ENCODE measurements around the gene MALAT1. TPM values are rescaled to one million over a fixed set of nuclear protein-coding genes. Genes with fewer than 3 reads are reported as not detected.

The MALAT1 gene
- total and polyA plus RNA-seq, 2 of the 13 experiments (the other 11 are each of a cell fraction or from before 2014, with no cell fraction given) = 143 to 1,237 TPM

DNA sequence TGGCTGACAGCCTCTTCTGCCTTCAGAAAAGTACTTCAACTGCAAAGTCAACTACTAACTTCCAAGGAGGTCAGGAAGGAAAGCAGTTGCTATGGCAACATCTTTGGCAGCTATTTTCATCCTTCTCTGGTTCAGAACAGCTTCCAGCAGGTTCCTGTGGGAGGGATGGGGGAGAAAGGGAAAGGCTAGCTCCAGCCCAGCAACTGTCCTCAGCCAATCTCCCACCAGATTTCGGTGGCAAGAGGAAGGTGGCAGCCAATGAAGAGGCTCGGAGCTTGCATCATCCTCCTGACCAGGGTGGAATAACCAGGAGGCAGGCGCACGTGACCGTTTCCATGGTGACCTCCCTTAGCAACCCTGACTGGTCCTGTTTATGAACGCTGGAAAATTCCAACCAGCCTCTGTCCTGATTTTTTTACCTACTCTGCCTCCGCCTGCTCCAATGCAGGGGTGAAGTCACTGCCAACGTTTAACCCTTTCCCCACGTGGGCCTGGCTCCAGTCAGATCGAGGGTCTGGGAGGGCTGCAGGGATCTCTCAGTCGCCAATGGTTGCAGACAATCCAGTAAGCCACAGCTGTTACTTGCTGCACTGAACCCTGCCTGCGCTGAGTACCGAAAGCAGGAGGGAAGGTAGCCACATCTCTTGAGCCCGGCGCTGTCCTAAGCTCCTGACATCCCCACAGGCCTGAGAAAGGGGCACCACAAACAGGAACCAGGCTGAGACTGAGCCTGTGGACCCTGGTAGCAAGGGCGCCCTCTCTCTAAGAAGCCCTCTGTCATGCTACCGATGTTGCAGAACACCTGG is 11.2 kb upstream of the MALAT1 start (continued):
- TF ChIP-seq, protein P1, sequence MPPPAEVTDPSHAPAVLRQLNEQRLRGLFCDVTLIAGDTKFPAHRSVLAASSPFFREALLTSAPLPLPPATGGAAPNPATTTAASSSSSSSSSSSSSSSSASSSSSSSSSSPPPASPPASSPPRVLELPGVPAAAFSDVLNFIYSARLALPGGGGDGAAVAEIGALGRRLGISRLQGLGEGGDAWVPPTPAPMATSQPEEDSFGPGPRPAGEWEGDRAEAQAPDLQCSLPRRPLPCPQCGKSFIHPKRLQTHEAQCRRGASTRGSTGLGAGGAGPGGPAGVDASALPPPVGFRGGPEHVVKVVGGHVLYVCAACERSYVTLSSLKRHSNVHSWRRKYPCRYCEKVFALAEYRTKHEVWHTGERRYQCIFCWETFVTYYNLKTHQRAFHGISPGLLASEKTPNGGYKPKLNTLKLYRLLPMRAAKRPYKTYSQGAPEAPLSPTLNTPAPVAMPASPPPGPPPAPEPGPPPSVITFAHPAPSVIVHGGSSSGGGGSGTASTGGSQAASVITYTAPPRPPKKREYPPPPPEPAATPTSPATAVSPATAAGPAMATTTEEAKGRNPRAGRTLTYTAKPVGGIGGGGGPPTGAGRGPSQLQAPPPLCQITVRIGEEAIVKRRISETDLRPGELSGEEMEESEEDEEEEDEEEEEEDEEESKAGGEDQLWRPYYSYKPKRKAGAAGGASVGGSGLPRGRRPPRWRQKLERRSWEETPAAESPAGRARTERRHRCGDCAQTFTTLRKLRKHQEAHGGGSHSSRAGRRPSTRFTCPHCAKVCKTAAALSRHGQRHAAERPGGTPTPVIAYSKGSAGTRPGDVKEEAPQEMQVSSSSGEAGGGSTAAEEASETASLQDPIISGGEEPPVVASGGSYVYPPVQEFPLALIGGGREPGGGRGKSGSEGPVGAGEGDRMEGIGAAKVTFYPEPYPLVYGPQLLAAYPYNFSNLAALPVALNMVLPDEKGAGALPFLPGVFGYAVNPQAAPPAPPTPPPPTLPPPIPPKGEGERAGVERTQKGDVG (CRISPR knock-in tag; IDR thresholded peaks at IDR 0.05; ENCODE audit: borderline replicate concordance) = no peak
- TF ChIP-seq MAFG (CRISPR knock-in tag; IDR thresholded peaks at IDR 0.05) (no peak), ISX (CRISPR knock-in tag; conservative IDR thresholded peaks at IDR 0.05) (no peak), NCOA2 (CRISPR knock-in tag; IDR thresholded peaks at IDR 0.05) (peak; percentile 74), ZNF558 (CRISPR knock-in tag; IDR thresholded peaks at IDR 0.05; ENCODE audit: borderline replicate concordance) (no peak), FOXK2 (IDR thresholded peaks at IDR 0.05) (peak; percentile 82), ZSCAN30 (CRISPR knock-in tag; IDR thresholded peaks at IDR 0.05) (no peak), MAFK (conservative IDR thresholded peaks at IDR 0.05 in 1 of 2, IDR thresholded peaks at IDR 0.05 in 1 of 2; ENCODE audit: low read length in 2 of 2) (no peak), STAG1 (CRISPR knock-in tag; IDR thresholded peaks at IDR 0.05) (no peak), YY1 (IDR thresholded peaks at IDR 0.05; ENCODE audit: insufficient read depth, insufficient replicate concordance, low read depth, low read length) (no peak), ADNP (CRISPR knock-in tag; IDR thresholded peaks at IDR 0.05) (no peak), SP2 (CRISPR knock-in tag; IDR thresholded peaks at IDR 0.05) (peak; percentile 79), ZNF878 (CRISPR knock-in tag; IDR thresholded peaks at IDR 0.05) (no peak), HES4 (CRISPR knock-in tag; IDR thresholded peaks at IDR 0.05; ENCODE audit: borderline replicate concordance) (no peak), FOSL1 (CRISPR knock-in tag; IDR thresholded peaks at IDR 0.05; ENCODE audit: borderline replicate concordance) (no peak), NFE2L1 (CRISPR knock-in tag; IDR thresholded peaks at IDR 0.05; ENCODE audit: borderline replicate concordance) (no peak), ZNF883 (CRISPR knock-in tag; IDR thresholded peaks at IDR 0.05; ENCODE audit: not compliant biosample characterization) (no peak), ZC3H4 (CRISPR knock-in tag; IDR thresholded peaks at IDR 0.05; ENCODE audit: borderline replicate concordance) (no peak)
- TF ChIP-seq, protein P2, sequence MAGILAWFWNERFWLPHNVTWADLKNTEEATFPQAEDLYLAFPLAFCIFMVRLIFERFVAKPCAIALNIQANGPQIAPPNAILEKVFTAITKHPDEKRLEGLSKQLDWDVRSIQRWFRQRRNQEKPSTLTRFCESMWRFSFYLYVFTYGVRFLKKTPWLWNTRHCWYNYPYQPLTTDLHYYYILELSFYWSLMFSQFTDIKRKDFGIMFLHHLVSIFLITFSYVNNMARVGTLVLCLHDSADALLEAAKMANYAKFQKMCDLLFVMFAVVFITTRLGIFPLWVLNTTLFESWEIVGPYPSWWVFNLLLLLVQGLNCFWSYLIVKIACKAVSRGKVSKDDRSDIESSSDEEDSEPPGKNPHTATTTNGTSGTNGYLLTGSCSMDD (CRISPR knock-in tag; IDR thresholded peaks at IDR 0.05) = no peak

All from HepG2 (cell line).